Stimulated activated CD4-positive, alpha-beta T cell treated with anti-CD3 and anti-CD28 coated beads, Interleukin-15, amount 100 ng/mL, for 24 hours (primary cell): ENCODE results near the gene VAMP8.
"Not testable (repeated sequence)": the region's sequence is repeated elsewhere in the genome, so short reads cannot be mapped to it uniquely, and the experiment has no call there.

Experiments used
- DNase-seq: peaks from one replicate; pipeline ENCODE4 v3.0.0-alpha.2; 2020

Gene VAMP8

DNA sequence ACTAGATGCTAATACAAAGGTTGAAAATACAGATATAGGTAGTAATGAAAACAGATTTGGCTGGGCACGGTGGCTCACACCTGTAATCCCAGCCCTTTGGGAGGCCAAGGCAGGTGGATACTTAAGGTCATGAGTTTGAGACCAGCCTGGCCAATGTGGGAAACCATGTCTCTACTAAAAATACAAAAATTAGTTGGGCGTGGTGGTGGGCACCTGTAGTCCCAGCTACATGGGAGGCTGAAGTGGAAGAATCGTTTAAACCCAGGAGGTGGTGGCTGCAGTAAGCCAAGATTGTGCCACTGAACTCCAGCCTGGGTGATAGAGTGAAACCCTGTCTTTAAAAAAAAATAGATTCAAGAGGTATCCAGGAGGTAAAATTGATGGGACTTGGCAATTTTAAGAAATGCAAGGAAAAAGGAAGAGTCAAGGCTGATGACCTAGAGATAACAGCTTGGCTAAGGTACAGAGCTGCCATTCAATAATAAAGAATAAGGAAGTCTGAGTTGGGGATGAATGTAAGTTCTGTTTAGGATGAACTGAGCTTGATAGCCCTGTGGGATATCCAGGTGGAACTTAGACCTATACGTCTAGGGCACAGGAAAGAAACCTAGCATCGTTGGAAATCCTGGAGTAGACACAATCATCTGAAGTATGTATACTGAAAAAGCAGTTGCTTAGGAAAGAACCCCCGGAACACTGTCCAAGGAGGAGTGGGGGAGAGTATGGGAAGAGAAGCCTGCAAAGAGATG lies 29.4 kb upstream of the VAMP8 start:
- DNase-seq = no peak

DNA sequence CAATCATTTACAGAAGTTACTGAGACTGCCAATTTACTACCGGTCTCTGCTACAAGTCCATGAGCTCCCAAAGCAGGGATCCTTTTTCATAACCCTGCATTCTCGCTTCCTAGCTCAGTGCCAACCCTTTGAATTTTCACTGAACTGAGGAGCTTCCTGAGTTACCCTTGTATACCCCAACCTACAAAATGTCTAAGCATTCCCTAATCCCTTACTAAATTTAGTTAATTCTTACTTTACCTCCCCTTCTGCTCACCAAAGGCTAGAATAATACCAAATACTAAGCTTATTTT lies 28.8 kb upstream of the VAMP8 start:
- no peak for DNase-seq

GRCh38 chr2:85549095-85549494 lies 28.3 kb upstream of the VAMP8 start:
- no peak for DNase-seq

DNA sequence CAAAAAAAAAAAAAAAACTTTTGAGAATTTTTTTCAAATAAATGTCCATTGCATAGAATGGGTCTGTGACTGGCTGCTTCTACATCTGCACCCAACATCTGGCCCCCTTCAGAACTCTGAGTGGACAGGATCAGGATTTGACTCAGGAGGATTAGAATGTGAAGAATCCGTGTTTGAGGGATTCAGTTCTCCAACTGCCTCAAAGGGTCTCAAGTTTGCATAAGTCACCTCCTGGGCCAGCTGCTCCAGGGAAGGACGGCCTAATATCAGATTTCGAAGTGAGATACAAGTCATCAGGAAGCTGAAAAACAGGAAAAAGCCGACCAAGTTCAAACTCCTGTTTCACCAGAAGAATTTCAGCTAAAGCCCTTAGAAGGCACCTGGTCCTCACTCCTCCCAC lies 27.6 kb upstream of the VAMP8 start:
- no peak for DNase-seq

GRCh38 chr2:85550486-85550885 lies 26.9 kb upstream of the VAMP8 start:
- no peak for DNase-seq

DNA sequence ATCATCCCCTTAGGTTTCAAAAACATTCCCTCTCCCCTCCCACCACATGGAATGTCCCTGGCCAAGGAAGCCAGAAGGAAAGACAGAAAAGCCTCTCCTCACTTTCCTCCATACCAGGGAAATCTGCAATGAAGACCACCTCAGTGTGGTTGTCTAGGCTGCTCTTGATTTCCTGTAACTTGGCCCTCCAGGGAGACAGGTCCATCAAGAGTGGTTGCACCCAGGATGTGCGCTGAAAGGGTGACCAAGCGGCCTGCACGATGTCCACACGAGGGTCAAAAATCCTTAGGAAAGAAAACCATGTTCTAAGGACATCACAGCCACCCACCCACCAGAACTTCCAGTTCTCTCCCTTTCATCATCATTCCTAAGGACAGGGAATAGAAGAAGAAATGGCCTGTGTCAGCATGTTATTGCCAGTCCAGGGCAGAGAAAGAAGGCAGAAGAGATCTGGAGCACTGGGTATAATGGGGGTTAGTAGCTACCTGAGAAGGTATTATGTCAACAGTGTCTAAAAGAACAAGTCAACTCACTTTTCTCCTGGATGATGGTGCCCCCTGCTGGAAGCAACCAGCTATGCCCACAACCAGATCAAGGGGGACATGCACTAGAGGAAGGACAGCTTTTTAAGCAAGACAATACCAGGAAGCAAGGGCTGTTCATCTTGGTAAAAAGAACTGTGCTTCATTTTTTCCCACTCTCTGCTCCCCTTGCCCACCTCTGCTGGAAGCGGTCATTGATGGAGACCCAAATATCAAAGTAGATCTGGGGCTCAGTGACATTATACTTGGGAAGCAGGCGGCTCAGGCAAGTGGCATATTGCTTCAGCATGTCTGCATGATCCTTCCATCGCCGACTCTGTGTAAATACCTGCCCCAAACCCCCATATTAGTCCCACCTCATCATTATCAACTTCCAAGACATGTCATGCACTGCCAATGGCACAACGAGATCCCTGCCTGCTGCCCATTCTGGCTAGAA lies 25.4 kb upstream of the VAMP8 start:
- peak; percentile 89 for DNase-seq

DNA sequence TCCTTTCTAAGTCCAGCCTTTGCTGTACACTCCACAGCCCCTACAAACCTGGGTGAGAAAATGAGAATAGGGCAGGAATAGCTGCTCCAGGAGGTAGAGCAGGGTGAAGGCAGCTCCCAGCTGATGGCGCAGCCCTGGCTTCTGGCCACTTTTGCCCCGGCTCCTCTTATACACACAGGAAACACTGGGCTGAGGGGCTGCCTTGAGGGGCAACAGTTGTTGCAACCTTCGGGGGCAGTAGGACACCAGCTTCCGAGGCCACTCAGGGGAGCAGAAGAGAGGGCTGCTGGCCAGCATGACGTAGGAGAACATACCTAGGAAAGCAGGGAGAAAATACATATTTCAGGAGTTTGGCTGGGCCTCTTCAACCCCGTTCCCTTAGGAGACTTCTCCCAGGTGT lies 24.2 kb upstream of the VAMP8 start:
- no peak for DNase-seq

- DNase-seq = no peak
Measured at GRCh38 chr2:85554980-85555612, 22.3 kb upstream of the VAMP8 start.

- no peak for DNase-seq
Measured at GRCh38 chr2:85557130-85557529, 20.3 kb upstream of the VAMP8 start.

DNA sequence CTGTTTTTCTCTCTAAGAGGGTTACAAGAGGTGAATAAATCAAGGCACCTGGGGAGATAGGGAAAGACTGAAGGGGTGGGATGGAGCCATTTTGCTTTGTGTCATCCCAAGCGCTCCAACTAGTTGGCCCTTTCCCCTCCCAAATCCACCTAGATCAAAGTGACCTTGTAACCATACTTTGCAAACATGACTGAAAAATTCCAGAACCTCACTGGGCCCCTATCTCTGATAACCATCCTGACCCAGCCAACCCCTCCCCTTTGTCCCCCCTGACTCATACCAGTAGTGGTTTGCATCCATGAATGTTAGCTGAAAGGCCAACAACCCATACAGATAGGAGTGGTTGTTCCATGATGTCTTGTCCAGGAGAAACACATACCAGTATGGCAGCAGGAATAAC lies 19.2 kb upstream of the VAMP8 start:
- no peak for DNase-seq

GRCh38 chr2:85560403-85560726 lies 17.0 kb upstream of the VAMP8 start:
- DNase-seq = not testable (repeated sequence)

DNA sequence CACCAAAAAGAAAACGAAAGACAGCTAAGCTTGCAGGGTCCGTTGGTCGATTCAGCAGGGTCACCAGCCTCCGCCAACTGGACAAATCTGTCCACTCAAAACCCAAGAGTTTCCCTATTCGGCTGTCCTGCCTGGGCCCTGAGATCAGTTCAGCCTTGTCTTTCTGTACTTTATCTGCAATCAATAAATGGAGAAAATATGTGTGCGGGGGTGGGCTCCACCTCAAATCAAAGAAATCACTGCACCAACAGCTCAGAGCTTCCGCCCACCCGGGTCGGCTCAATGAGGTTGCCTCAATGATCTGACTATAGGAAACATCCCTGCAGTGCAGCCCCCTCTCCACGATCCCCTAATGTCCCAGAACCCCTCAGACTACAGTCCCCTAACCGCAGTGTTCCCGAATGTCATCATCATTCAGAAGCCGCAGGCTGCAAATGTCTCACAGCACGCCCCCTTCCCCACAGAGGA lies 16.5 kb upstream of the VAMP8 start:
- no peak for DNase-seq

DNA sequence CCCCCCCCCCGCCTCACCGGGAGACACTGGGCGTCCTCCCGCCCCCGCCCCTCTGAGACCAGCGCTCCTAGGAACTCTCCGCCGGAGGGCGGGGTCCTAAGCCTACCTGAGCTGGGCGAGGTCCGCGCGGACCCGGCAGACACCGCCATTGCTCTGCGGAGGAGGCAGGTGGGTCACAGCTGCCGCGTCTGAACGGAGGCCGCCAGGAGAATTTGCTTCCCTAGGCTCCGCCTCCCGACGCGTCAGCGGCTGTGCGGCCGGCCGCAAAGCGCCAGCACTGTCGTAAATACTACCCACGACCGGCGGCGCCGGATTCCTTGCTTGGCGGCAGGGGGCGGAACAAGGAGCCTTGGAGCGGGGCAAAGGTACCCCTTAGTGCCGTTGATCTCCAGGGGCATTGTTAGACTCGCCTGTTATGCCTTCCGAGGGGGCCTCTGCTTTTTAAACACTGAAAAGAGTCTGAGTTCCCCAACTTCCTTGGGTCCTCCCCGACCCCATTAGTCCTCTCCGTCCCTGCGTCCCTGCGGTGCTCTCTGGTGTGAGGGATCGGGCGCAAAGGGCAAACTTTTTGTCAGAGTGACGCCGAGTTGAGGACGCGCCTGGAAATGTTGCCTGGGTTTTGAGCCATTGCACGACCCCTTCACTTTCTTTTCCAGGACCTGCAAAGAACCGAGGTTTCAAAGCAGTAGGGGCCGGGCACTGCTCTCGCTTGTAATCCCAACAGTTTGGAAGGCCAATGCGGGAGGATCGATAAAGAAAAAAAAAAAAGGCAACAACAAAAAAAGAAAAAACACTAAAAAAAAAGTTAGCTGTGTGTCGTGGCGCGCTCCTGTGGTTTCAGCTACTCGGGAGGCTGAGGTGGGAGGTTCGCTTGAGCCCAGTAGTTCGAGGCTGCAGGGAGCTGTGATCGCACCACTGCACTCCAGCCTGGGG lies 15.8 kb upstream of the VAMP8 start, which contains the start of gene GGCX:
Gene GGCX (minus strand): TSS at position 214 of the 933 bp plus-strand sequence. CDS start 65 bp downstream, at position 149.
- peak; percentile 97 for DNase-seq

- DNase-seq = no peak
Measured at GRCh38 chr2:85564144-85564563, 13.2 kb upstream of the VAMP8 start.

GRCh38 chr2:85566265-85566664 lies 11.1 kb upstream of the VAMP8 start:
- DNase-seq = no peak

DNA sequence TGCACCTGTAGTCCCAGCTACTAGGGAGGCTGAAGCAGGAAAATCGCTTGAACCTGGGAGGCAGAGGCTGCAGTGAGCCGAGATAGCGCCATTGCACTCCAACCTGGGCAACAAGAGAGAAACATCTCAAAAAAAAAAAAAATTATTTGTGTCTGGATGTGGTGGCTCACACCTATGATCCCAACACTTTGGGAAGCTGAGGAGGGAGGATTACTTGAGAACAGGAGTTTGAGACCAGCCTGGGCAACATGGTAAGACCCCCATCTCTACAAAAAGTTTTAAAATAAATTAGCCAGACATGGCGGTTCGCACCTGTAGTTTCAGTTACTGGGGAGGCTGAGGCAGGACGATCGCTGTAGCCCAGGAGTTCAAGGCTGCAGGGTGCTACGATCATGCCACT lies 1.6 kb upstream of the VAMP8 start:
- DNase-seq = no peak

DNA sequence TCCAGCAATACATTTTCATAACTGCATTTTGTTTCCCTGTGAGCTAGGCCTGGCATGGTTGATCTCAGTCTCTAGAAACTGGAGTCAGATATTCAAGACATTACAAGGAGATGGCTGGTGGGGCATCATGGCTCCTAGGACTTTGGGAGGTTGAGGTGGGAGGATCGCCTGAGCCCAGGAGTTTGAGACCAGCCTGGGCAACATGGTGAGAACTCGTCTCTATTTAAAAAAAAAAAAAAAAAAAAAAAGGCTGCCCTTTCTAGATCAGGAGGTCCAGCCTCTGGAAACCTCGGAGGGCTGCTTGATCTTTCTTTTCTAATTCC lies 362 bp upstream of the VAMP8 start:
- DNase-seq = no peak

DNA sequence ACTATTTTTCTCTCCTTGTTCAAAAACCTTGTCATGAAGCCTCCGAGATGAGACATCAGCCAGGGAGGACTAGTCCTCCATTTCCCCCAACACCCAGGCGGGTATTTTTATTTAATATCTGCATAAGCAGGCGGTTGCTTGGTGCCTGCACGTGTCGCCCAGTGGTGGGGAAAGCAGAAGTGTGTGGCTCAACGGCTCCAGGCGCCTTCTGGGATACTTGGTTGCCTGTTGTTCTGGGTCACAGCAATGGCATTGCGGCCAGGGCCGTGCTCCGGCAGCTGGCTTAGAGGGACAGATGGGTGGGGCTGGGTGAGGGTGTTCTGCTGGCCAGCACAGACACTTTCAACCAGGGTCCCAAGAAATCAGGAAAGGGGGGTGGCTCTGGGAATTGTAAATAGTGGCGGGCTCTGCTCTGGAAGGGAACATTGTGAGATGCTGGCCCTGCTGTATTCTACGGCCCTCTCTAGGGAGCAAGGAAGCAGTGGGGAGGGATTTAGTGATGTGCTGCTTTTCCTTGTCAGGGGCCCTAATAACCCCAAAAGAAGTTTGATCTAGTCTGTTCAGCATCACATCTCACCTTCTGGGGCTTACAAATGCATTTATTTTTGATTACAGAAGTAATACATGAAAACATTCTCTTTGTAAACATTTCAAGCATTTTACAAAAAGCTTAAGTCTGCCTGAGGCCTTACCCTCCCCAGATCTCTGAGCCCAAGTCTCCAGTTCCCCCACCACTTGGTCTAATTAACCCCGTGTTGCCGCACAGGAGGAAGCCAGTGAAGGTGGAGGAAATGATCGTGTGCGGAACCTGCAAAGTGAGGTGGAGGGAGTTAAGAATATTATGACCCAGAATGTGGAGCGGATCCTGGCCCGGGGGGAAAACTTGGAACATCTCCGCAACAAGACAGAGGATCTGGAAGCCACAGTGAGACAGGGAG lies 1.1 kb downstream of the VAMP8 start:
- DNase-seq = peak; percentile 37

DNA sequence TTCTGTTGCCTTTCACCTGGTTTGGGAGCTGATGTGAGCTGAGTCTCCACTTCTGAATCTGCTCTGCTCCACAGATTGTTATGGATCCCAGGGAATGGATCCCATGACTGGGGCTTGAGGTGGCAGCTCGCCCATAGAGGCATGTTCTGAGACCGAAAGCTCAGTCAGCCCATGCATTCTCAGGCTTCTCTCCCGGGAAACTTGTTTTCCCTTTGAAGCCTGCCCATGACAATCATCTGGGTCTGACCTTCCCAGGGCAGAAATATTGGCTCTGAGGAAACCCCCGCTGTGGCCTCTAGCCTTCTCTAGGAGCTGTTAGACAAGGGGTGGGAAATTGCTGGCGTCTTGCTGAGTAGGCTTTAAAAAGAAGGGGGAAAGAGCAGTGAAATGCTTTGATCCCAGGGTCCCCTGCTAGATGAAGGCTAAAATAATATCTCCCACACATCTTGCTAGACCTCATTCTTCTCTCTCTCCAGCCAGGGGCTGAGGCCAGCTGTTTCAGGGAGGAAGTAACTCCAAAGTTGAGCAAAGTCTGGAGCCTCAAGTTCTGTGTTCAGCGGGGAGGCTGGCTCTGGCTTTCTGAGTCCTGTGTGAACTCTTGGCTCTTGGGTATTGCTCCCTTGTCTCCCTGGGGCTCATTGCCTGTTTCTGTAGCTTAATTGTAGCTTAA lies 2.0 kb downstream of the VAMP8 start:
- DNase-seq = no peak

DNA sequence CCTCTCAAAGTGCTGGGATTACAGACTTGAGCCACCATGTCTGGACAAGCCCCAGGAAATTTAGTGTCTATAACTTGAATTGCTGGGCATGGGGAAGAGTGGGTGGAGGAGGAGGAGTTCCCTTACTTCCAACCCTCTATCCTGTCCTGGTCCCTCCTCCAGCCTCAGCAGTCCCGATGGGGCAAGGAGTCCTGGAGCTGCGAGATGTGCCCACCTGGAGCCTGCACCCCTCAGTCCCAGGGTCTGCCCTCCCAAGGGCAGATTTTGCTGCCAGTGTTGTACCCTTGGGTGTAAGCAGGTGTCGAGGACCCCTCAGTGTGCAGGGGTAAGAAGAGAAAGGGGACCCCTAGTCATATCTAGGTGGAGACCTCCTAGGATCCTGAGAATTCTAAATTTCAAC lies 2.8 kb downstream of the VAMP8 start:
- DNase-seq = no peak

- DNase-seq = no peak
Measured at GRCh38 chr2:85582492-85582891, 5.1 kb downstream of the VAMP8 start.
